ENCODE measurements around the gene NPC1.

Gene NPC1

DNA sequence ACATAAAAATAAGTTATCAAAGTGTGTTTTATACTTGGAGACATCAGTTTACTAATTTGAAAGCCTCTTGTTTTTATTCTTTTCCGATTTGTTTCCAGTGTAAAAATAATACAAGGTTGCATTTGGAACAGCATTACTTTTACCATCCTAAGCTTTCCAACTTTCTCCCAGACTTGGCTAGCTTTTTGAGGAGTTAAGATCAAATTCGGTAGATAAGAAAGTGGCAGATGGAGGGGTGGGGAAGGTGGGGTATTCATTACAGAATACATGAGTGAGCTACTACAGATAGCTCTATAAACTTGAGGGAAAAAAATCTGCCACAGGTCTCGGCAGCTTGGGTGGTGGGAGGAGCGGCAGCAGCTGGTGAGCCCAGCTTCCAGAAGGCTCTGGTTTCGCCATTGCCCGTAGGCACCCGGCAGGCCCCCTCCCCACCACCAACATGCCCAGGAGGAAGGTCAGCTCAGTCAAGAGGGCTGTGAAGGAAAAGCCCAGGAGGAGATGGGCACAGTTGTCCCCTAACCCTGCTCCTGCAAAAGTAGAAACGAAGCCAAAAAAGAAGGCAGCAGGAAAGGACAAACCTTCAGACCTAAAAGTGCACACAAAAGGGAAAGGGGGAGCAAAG, 101.6 kb downstream of the NPC1 start:
- no peak for DNase-seq (ENCODE audit: low spot score)

Data from SW480 (cell line).